ENCODE measurements around the gene PPP6C.

Gene PPP6C

GRCh38 chr9:125160750-125161149 is 28.9 kb downstream of the PPP6C start:
- Histone ChIP-seq H3F3A (ENCODE audit: insufficient read depth, low read length) (no peaks in the 10 kb centered on the region), H3K4me2 (ENCODE audit: low read length) (no peak overlapping the region), H3K9me3 (ENCODE audit: low read length) (no peaks in the 10 kb centered on the region), H3K9ac (ENCODE audit: low read length) (no peak overlapping the region), H3K36me3 (ENCODE audit: insufficient read depth, low read length) (peaks cover 16% of the 10 kb centered on the region), H3K79me2 (ENCODE audit: insufficient read depth, low read length) (no peaks in the 10 kb centered on the region), H3K4me1 (ENCODE audit: insufficient read depth, low read length, severe bottlenecking) (no peaks in the 10 kb centered on the region), H3K4me3 (ENCODE audit: low read depth, low read length, poor library complexity, severe bottlenecking) (no peak overlapping the region), H2AFZ (ENCODE audit: low read length) (no peak overlapping the region), H3K9me2 (ENCODE audit: low read depth, low read length) (no peaks in the 10 kb centered on the region), H3K27ac (ENCODE audit: low read depth, low read length, poor library complexity, severe bottlenecking) (no peak overlapping the region), H3K27me3 (ENCODE audit: insufficient read depth, low read length) (no peaks in the 10 kb centered on the region), H4K20me1 (ENCODE audit: insufficient read depth, low read length) (no peaks in the 10 kb centered on the region)
- TF ChIP-seq CTCF (IDR thresholded peaks at IDR 0.05; ENCODE audit: low read length), result no peak

- Histone ChIP-seq H3K9me3 (ENCODE audit: low read length) (no peaks in the 10 kb centered on the region), H3K4me1 (ENCODE audit: insufficient read depth, low read length, severe bottlenecking) (no peaks in the 10 kb centered on the region), H3K9ac (ENCODE audit: low read length) (no peak overlapping the region), H3K4me3 (ENCODE audit: low read depth, low read length, poor library complexity, severe bottlenecking) (no peak overlapping the region), H3K9me2 (ENCODE audit: low read depth, low read length) (no peaks in the 10 kb centered on the region), H3K4me2 (ENCODE audit: low read length) (no peak overlapping the region), H3K79me2 (ENCODE audit: insufficient read depth, low read length) (no peaks in the 10 kb centered on the region), H2AFZ (ENCODE audit: low read length) (no peak overlapping the region), H3K27me3 (ENCODE audit: insufficient read depth, low read length) (no peaks in the 10 kb centered on the region), H4K20me1 (ENCODE audit: insufficient read depth, low read length) (no peaks in the 10 kb centered on the region), H3K36me3 (ENCODE audit: insufficient read depth, low read length) (peaks cover 47% of the 10 kb centered on the region), H3K27ac (ENCODE audit: low read depth, low read length, poor library complexity, severe bottlenecking) (no peak overlapping the region), H3F3A (ENCODE audit: insufficient read depth, low read length) (no peaks in the 10 kb centered on the region)
- TF ChIP-seq CTCF (IDR thresholded peaks at IDR 0.05; ENCODE audit: low read length) (no peak), EZH2 (IDR thresholded peaks at IDR 0.05; ENCODE audit: borderline replicate concordance, low read length) (no peak)
Measured at GRCh38 chr9:125156551-125156950, 33.1 kb downstream of the PPP6C start.

GRCh38 chr9:125153712-125154367 is 35.8 kb downstream of the PPP6C start:
- Histone ChIP-seq H3K9ac (ENCODE audit: low read length) (no peak overlapping the region), H3K79me2 (ENCODE audit: insufficient read depth, low read length) (no peaks in the 10 kb centered on the region), H3K4me1 (ENCODE audit: insufficient read depth, low read length, severe bottlenecking) (no peaks in the 10 kb centered on the region), H4K20me1 (ENCODE audit: insufficient read depth, low read length) (no peaks in the 10 kb centered on the region), H3F3A (ENCODE audit: insufficient read depth, low read length) (no peaks in the 10 kb centered on the region), H3K27me3 (ENCODE audit: insufficient read depth, low read length) (no peaks in the 10 kb centered on the region), H3K36me3 (ENCODE audit: insufficient read depth, low read length) (peaks cover 59% of the 10 kb centered on the region), H3K4me2 (ENCODE audit: low read length) (no peak overlapping the region), H3K9me2 (ENCODE audit: low read depth, low read length) (no peaks in the 10 kb centered on the region), H3K27ac (ENCODE audit: low read depth, low read length, poor library complexity, severe bottlenecking) (no peak overlapping the region), H2AFZ (ENCODE audit: low read length) (no peak overlapping the region), H3K4me3 (ENCODE audit: low read depth, low read length, poor library complexity, severe bottlenecking) (no peak overlapping the region), H3K9me3 (ENCODE audit: low read length) (no peaks in the 10 kb centered on the region)
- TF ChIP-seq EZH2 (IDR thresholded peaks at IDR 0.05; ENCODE audit: borderline replicate concordance, low read length) (no peak), CTCF (IDR thresholded peaks at IDR 0.05; ENCODE audit: low read length) (no peak)
